ENCODE data around the gene CTDSP2. TPM values are rescaled to one million over a fixed set of nuclear protein-coding genes. Genes with fewer than 3 reads are reported as not detected.

The CTDSP2 gene
- total and polyA plus RNA-seq, 2 donors (not counting 3 experiments of a cell fraction or from before 2014, with no cell fraction given), result 142 to 146 TPM

DNA sequence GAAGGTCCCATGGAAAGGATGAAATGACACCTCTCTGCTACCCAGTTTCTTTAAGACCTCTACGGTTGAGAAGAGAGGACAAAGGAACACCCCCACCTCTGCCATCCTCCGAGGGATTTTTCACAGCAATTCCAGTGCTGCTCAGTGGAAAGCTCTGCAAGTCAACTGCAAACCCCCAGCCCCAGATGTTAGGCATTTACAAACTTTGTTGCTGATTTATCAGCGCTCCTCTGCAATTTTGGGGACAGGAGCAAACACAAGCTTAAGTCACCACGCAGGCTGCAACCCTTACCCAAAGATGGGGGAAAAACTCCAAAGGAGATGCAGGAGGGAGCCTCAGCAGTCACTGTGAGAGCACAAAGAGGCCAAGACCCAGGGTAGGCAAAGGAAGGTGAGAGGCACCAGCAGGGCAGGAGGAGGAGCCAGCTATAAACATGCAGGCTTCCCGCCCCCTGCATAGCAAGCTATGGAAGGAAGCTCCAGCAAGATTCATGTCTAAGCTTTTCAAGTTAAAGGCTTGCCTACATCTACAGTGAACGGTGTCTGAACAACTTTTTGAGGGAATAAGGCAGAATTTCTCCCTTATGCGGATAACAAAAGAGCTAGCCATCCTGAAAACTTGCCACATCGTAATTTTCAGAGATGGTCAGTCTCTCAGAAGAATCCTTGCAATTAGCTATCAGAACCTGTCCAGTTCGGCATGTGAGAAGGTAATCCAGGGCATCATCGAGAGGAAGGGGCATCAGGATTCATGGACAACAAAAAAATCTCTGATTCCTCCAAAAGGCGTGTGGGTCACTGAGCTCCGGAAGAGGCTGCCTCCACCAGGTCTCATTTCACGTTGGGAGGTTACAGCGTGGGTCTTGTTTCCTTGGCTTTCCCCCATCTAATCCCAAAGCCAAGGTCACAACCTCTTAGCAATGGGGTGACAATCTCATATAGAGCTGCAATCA, 3.9 kb downstream of the CTDSP2 start:
- Histone ChIP-seq H3K9ac (replicated peaks; ENCODE audit: extremely low read depth, insufficient read depth, low read length) (no peak overlapping the region), H3K4me1 (ENCODE audit: control insufficient read depth, extremely low read depth, insufficient read depth, low read length) (peaks cover 62% of the 10 kb centered on the region), H3K4me2 (ENCODE audit: insufficient read depth, low read length) (peak overlapping the region; percentile 10), H3K4me3 (replicated peaks in 1 of 3; ENCODE audit: insufficient read depth in 1 of 3, low read depth in 1 of 3, low read length in 3 of 3) (no peak overlapping the region), H3K79me2 (ENCODE audit: control insufficient read depth, insufficient read depth, low read length) (peaks cover 82% of the 10 kb centered on the region), H3K27ac (ENCODE audit: insufficient read depth, low read depth, low read length) (no peak overlapping the region), H3K9me1 (replicated peaks; ENCODE audit: control insufficient read depth, extremely low read depth, insufficient read depth, low read length) (no peaks in the 10 kb centered on the region), H2AFZ (ENCODE audit: low read depth, low read length) (no peak overlapping the region), H3K36me3 (ENCODE audit: control insufficient read depth in 2 of 2, extremely low read depth in 1 of 2, insufficient read depth in 2 of 2, low read length in 2 of 2) (no peaks in the 10 kb centered on the region), H3K9me3 (replicated peaks; ENCODE audit: control insufficient read depth, insufficient read depth, low read length) (no peaks in the 10 kb centered on the region), H4K20me1 (replicated peaks; ENCODE audit: control insufficient read depth, extremely low read depth, insufficient read depth, low read length) (peaks cover 13% of the 10 kb centered on the region), H3K27me3 (ENCODE audit: control insufficient read depth in 2 of 2, insufficient read depth in 2 of 2, low read length in 2 of 2) (no peaks in the 10 kb centered on the region)
- BruUV-seq (replicated peaks), result no TSS peak
- dilution Hi-C loops (cut with MboI; ENCODE audit: extremely low pct_ligation_motif_present, low sequenced_read_pairs) (no loop called here), intact Hi-C loops (cut with micrococcal nuclease) (no loop called here)
- TF ChIP-seq CTCF (IDR thresholded peaks at IDR 0.05; ENCODE audit: extremely low read depth in 1 of 2, insufficient read depth in 1 of 2, low read depth in 1 of 2, low read length in 2 of 2), result no peak
- TF ChIP-seq POLR2A (IDR thresholded peaks at IDR 0.05; ENCODE audit: low read depth, low read length), result no peak
- no peak for TF ChIP-seq POLR2AphosphoS5 (IDR thresholded peaks at IDR 0.05; ENCODE audit: insufficient read depth, low read depth, low read length)
- no peak for TF ChIP-seq MYC (IDR thresholded peaks at IDR 0.05; ENCODE audit: low read depth, low read length)
- no peak for TF ChIP-seq FOS (IDR thresholded peaks at IDR 0.05; ENCODE audit: borderline replicate concordance, insufficient read depth, low read length)
- no peak for TF ChIP-seq JUN (IDR thresholded peaks at IDR 0.05; ENCODE audit: borderline replicate concordance, insufficient read depth, insufficient read length, low read depth)
- no peak for TF ChIP-seq MAX (IDR thresholded peaks at IDR 0.05; ENCODE audit: insufficient read depth, insufficient read length)
- TF ChIP-seq EZH2 (IDR thresholded peaks at IDR 0.05; ENCODE audit: borderline replicate concordance, low read depth, low read length, severe bottlenecking), result no peak
- no peak for TF ChIP-seq GATA2 (IDR thresholded peaks at IDR 0.05; ENCODE audit: insufficient read depth, insufficient read length, low read depth, low read length)
- CTCF ChIA-PET, result interaction anchor here (1.2 to 3.5 kb wide), 6 partner anchors 10 to 63 kb away, joined by 4 to 27 read pairs (median 9); no protein-coding TSS in a partner anchor
- DNase-seq (ENCODE audit: low read depth, low spot score) (no peak), FAIRE-seq (peak; percentile 67)
- POLR2A ChIA-PET, result interaction anchor here (1.2 kb wide), 1 partner anchor 23 kb away, joined by 5 read pairs; no protein-coding TSS in a partner anchor
